Mammary epithelial cell (primary cell): Measurements from ENCODE around the gene CDV3.

ENCODE experiments used
- CTCF ChIP-seq, 2 donors: IDR thresholded peaks in 1 of 2; conservative IDR thresholded peaks in 1 of 2; 2 replicates each; pipeline ENCODE4 v1.5.1; 2011 to 2012; ENCODE audit warnings: inconsistent platforms in 2 of 2, low read length in 2 of 2, mild to moderate bottlenecking in 2 of 2, control low read depth in 1 of 2, low read depth in 1 of 2; ENCODE audit not compliant: insufficient read depth in 1 of 2; ENCODE audit errors: extremely low read depth in 1 of 2
- EZH2 ChIP-seq: IDR thresholded peaks from 2 replicates; pipeline ENCODE4 v1.6.1; 2012; ENCODE audit warnings: low read length, inconsistent platforms, borderline replicate concordance

GRCh38 chr3:133529809-133530208, 43.7 kb upstream of the CDV3 start:
- no peak for TF ChIP-seq CTCF (conservative IDR thresholded peaks at IDR 0.05 in 1 of 2, IDR thresholded peaks at IDR 0.05 in 1 of 2; ENCODE audit: extremely low read depth in 1 of 2, insufficient read depth in 1 of 2, low read depth in 1 of 2, low read length in 2 of 2)
- no peak for TF ChIP-seq EZH2
